Activated CD8-positive, alpha-beta memory T cell treated with anti-CD3 and anti-CD28 coated beads for 48 hours (primary cell): ENCODE results near the gene FNDC5.

Experiments
- DNase-seq, 3 experiments: peaks; one replicate each; pipeline ENCODE4 v3.0.0-alpha.2; 2020; ENCODE audit warnings: low read depth in 2 of 3, low spot score in 2 of 3

Gene FNDC5

DNA sequence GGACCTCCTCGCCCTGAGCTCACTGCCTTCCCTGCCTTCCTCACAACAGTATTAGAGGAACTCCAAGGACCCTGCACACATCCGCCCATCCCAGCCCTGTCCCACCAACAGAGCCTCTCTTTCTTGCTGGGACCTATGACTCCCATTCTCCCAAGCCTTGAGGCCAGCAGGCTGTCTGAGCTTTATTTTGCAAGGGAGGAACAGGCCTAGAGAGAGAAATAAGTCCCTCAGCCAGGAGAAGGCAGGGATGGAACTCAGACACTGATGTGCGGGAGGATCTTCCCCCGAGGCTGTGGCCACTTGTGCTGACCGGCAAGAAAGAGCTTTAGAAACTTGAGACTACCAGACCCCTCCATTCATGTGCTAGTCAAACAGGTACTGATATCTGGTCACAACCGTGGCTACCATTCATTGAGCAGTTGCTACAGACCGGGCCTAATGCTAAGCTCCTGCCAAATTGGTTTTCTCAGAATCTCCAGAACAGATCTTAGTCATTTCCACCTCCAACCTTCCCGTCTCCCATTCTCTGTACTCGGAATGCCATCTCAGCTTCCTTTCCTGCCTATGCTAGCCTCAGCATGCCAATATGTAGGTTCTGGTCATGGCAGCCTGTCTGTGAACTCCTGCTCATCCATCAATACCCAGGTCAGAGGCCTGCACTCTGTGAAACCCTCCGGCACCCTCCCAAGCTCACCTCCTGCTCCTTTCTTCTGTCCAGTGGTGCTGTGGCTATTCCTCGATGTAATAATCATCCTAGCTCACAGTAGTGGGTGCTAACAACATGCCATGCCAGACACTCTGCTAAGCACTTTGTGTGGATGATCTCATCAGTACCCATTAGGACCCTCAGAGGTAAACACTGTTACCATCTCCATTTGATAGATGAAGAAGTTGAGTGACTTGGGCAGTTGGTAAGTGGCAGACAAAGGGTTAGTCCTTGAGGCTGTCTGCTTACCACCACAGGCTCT is 26.7 kb upstream of the FNDC5 start:
- DNase-seq: no peak

DNA sequence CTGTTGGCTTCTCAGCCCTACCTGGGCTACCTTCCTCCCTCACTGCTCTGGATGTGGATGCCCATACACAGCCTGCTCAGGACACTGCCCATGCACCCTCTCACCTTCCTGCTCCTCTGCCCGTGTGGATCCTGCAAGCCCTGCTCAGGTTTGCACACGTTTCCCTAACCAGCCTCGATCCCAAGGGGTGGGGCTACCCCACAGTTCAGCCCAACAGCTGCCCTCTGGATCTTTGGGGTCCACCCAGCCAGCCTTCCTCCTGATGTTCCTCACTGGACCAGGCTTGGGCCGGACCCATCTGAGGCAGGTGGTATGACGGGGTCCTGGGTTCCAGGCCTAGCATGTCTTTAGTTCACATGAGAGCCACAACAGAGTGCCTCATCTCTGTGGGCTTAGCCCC is 25.7 kb upstream of the FNDC5 start:
- no peak for DNase-seq

DNA sequence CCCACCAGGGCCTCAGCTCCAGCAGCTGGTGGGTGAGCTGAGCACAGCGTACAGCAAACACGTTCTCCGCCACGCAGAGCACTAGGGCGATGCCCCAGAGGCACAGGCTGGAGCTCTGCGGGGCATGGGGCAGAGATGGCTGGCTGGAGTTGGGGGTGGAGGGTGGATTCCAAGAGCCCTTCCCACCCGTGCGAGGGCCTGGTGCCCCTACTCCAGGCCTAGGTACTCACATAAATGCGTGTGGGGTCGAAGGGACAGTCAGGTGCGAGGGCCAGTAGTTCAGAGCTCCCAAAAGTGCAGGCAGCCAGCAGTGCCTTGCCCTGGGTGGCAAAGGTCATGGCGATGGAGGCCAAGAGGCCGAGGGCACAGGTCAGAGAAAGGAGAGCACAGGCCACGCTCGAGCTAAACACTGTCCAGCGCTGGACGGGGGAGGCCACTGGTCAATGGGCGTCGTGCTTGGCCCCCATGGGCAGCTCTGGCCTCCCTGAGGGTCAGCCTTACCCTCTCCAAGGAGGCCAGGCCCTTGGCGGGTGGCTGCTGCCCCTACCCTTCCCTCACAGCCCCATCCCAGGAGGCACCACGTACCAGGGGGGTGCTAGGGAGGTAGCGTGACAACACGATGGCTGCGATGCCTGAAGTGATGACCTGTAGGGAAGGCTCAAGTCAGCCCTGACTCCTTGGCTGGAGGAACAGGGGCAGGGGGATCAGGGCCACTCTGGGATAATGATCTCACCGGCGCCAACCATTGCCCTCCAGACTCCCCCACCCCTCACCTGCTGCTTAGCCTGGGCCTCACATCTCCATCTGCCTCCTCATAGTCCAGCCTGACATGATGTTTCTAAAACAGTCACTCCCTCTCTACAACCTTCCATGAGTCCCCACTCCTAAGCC is 24.9 kb upstream of the FNDC5 start:
- DNase-seq: no peak

- no peak for DNase-seq
Observed at GRCh38 chr1:32894681-32895080, 24.0 kb upstream of the FNDC5 start.

DNA sequence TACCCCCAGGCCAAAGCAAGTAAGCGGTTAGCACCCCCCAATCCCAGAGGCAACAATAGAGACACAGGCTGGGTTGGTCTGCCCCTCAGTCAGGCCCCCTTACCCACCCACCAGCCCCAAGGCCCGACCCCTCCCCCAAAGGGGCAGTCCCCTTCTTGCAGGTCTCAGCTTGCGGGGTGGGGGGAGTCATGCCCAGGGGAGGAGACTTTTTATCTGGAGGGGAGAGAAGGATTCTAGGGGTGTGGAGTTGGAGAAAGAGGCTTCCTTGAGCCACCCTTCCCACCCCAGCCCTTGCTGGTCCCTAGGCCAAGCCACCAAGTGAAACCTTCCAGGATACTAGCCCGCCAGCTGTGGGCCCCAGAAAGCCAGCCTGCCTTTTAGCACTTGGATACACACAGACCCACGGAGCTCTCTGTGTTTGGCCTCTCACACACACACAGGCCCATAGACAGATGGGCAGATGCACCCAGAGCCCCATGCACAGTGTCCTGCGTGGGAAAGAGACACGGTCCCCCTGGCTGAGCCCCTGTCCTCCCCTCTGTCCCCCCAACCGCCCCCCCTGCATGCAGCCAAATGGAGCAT is 23.4 kb upstream of the FNDC5 start:
- no peak for DNase-seq

GRCh38 chr1:32893198-32894018 is 22.7 kb upstream of the FNDC5 start:
- DNase-seq: no peak

- peak in 1 of 3 experiments; percentile 40 for DNase-seq
Observed at GRCh38 chr1:32892368-32893197, 21.9 kb upstream of the FNDC5 start.

- no peak for DNase-seq
Observed at GRCh38 chr1:32891630-32892029, 20.9 kb upstream of the FNDC5 start.

DNA sequence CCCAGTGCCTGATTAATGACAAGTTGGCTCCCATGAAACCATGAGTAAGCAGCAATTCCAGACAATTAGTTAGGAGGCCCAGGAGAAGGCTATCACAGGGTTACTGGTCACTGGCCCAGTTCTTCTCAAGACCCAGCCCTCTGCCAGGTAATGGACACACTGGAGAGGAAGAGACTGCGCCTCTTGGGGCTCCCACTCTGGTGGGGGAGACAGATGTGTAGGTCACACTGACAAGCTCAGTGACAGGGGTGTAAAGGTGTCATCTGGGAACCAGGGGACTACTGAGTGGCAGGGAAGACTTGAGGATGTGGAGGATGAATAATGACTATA is 20.5 kb upstream of the FNDC5 start:
- DNase-seq: no peak

GRCh38 chr1:32890516-32891240 is 20.0 kb upstream of the FNDC5 start:
- no peak for DNase-seq

- DNase-seq: no peak
Observed at GRCh38 chr1:32889731-32890278, 19.1 kb upstream of the FNDC5 start.

GRCh38 chr1:32888677-32889420 is 18.1 kb upstream of the FNDC5 start:
- DNase-seq: no peak

- no peak for DNase-seq
Observed at GRCh38 chr1:32888134-32888533, 17.4 kb upstream of the FNDC5 start.

GRCh38 chr1:32887623-32888022 is 16.9 kb upstream of the FNDC5 start:
- DNase-seq: no peak

DNA sequence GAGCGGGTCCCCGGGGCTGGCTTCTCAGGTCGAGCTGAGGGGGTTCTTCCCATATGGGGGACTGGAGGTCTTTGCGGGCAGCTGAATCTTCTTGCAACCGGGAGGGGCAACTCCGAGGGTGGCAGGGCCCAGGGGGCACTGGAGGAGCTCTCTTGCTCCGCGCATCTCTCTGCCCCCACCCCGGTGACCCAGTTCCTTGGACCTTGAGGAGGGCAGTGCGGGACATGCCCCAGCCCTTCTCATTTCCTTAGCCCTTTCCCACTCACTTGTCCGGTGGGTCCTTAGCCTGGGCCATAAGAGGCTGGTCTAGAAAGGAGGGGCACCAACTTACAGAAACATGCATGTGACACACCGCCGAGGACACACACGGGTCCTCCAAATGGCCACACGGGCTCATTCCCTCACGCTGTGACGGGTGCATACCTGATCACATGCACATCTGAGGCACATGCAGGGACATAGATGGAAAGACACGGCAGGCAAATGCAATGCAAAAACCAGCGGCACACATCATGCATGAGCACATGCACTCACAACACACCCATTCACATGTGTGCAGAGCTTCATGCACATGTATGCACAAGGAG is 16.2 kb upstream of the FNDC5 start:
- DNase-seq: no peak

- DNase-seq: peak in 1 of 3 experiments; percentile 35
Observed at GRCh38 chr1:32886004-32886827, 15.5 kb upstream of the FNDC5 start, which contains the start of gene HPCA. HPCA (plus strand) TSS chr1:32886491; CDS start chr1:32888899, 2,408 bp downstream.

- DNase-seq: no peak
Observed at GRCh38 chr1:32885676-32886003, 14.9 kb upstream of the FNDC5 start.
